HEK293 (cell line): ENCODE results near the gene KREMEN1.

ENCODE experiments used
- CTCF ChIP-seq: fragments of 450-650 bp; formaldehyde crosslinking; IDR thresholded peaks from 2 replicates; pipeline ENCODE4 v1.5.1; 2016; ENCODE audit warnings: missing biosample characterization, missing genetic modification characterization
- ZNF266 ChIP-seq: fragments of 450-650 bp; formaldehyde crosslinking; IDR thresholded peaks from 2 replicates; pipeline ENCODE4 v1.5.1; 2016; ENCODE audit warnings: missing biosample characterization, missing genetic modification characterization, low read depth
- ZNF362 ChIP-seq: fragments of 450-650 bp; formaldehyde crosslinking; IDR thresholded peaks from 2 replicates; pipeline ENCODE4 v1.5.1; 2016; ENCODE audit warnings: missing biosample characterization, missing genetic modification characterization
- ZNF560 ChIP-seq: fragments of 450-650 bp; formaldehyde crosslinking; IDR thresholded peaks from 2 replicates; pipeline ENCODE4 v1.5.1; 2017; ENCODE audit warnings: missing biosample characterization, missing genetic modification characterization, borderline replicate concordance

DNA sequence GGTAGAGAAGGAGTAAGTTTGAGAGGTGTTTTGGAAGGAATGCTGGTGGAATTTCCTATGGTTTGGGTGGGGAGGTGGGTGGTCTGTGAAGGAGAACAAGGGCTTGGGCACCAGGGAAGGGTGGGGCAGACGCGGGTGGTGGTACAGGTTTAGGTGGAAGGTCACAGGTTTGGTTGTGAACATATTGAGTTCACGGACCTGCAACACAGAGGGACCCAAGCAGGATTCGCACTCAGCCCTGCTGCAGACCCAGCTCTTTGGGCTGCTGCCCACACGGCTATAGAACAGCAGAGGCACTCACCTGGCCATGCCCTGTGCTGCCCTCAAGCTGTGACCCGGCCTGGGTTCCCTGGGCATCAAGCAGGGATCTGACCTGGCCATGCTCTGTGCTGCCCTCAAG, 99.4 kb downstream of the KREMEN1 start:
- TF ChIP-seq ZNF560 (tag by site-specific recombination), result no peak
- no peak for TF ChIP-seq ZNF266 (tag by site-specific recombination)
- TF ChIP-seq CTCF (tag by site-specific recombination), result no peak
- no peak for TF ChIP-seq ZNF362 (tag by site-specific recombination)
